ENCODE measurements around the gene ENTPD8.

DNA sequence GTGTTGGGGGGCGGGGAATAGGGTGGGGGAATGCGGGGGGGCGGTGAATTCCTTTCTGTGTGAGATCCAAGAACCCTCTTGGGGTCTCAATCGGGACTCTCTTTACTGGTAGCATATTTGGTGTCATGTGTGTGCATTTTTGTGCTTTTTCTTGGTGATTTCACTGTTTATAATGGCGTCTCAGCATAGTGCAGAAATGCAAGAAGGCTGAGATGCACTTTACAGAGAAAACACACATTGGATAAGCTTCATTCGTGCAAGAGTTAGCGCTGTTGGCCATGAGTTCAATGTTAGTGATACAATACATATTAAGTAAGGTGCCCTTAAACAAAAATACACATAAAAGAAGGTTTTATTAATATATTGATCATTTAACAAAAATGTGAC, 771 bp upstream of the ENTPD8 start:
- no peak for TF ChIP-seq CREB1 (IDR thresholded peaks at IDR 0.05; ENCODE audit: low read depth)
- no peak for TF ChIP-seq YY1 (IDR thresholded peaks at IDR 0.05; ENCODE audit: low read depth)
- no peak for TF ChIP-seq NFIC (IDR thresholded peaks at IDR 0.05)
- TF ChIP-seq CEBPB (IDR thresholded peaks at IDR 0.05): no peak
- no peak for TF ChIP-seq ZBTB7A (IDR thresholded peaks at IDR 0.05; ENCODE audit: low read depth)
- TF ChIP-seq EGR1 (IDR thresholded peaks at IDR 0.05): no peak

Measured in Ishikawa (cell line).